Glutamatergic neuron (in vitro differentiated cells): ENCODE data around the gene ZNF444. TPM values are rescaled to one million over a fixed set of nuclear protein-coding genes. Genes with fewer than 3 reads are reported as not detected.

Source experiments
- DNase-seq: peaks from one replicate; pipeline ENCODE4 v3.0.0; 2022
- H3K27ac Mint-ChIP-seq: one replicate; pipeline ENCODE4 v1.8.0; 2020; ENCODE audit warnings: mild to moderate bottlenecking, mixed read lengths, inconsistent platforms; ENCODE audit not compliant: unreplicated experiment
- H3K27me3 Mint-ChIP-seq: one replicate; pipeline ENCODE4 v1.8.0; 2020; ENCODE audit warnings: mild to moderate bottlenecking, moderate library complexity, mixed read lengths, inconsistent platforms; ENCODE audit not compliant: unreplicated experiment
- H3K36me3 Mint-ChIP-seq: one replicate; pipeline ENCODE4 v1.8.0; 2020; ENCODE audit warnings: mild to moderate bottlenecking, mixed read lengths, inconsistent platforms; ENCODE audit not compliant: unreplicated experiment
- H3K4me1 Mint-ChIP-seq: one replicate; pipeline ENCODE4 v1.8.0; 2020; ENCODE audit warnings: mild to moderate bottlenecking, low read depth, mixed read lengths, inconsistent platforms; ENCODE audit not compliant: unreplicated experiment
- H3K4me3 Mint-ChIP-seq: one replicate; pipeline ENCODE4 v1.8.0; 2020; ENCODE audit warnings: mild to moderate bottlenecking, mixed read lengths, inconsistent platforms; ENCODE audit not compliant: unreplicated experiment
- H3K9me3 Mint-ChIP-seq: one replicate; pipeline ENCODE4 v1.8.0; 2020; ENCODE audit warnings: mild to moderate bottlenecking, moderate library complexity, mixed read lengths, inconsistent platforms; ENCODE audit not compliant: unreplicated experiment
- total RNA-seq: library from RNA; stranded (reverse); fragmentation: NEBNext Ultra II Directional; extraction: Animal tissue kit (Norgen Biotek cat#: 25700); gene quantifications from one replicate; pipeline ENCODE4 v1.2.1, GENCODE V29; 2021; ENCODE audit not compliant: unreplicated experiment
- TF ChIP-seq, protein P1 (sequence below): fragments of 200-600 bp; sonication (generic); IDR thresholded peaks from one replicate; pipeline ENCODE4 v1.5.0; 2021; ENCODE audit not compliant: partially characterized antibody, unreplicated experiment

The ZNF444 gene
- total RNA-seq, 1 donor from 2014 or later, result 56.9 TPM

DNA sequence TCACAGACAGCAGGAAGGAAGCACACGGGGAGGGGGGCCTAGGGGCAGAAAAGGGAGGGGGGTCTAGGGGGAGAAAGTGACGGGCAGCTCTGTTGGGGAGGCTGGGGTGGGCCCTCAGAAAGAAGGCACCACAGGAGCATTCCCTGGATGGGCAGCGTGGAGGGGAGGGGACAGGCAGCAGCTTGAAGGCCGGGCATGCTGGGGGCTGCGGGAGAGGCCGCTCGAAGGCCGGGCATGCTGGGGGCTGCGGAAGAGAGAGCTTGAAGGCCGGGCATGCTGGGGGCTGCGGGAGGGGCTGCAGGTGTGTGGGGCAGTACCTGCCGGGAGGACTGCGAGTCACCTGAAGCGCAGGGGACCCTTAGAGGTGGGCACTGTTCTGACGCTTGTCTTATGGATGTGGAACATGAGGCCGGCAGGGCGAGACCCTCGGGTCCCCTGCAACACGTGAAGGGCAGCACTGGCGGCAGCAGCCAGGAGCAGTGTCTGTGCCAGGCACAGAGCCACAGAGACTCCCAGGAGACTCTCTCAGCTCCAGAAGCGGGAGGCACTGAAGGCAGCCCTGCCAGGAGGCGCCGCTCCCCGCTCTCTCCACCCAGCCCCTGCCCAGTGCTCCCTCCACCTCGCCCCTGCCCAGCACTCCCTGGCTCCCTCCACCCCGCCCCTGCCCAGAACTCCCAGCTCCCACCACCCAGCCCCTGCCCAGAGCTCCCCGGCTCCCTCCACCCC, 33.3 kb upstream of the ZNF444 start:
- no peaks in the 10 kb centered on the region for H3K36me3 Mint-ChIP-seq
- no peak for DNase-seq
- peaks cover 7% of the 10 kb centered on the region for H3K9me3 Mint-ChIP-seq
- H3K4me3 Mint-ChIP-seq, result no peak overlapping the region
- H3K4me1 Mint-ChIP-seq, result peaks cover 31% of the 10 kb centered on the region
- H3K27me3 Mint-ChIP-seq, result peaks cover 8% of the 10 kb centered on the region
- no peak overlapping the region for H3K27ac Mint-ChIP-seq
- TF ChIP-seq, protein P1, sequence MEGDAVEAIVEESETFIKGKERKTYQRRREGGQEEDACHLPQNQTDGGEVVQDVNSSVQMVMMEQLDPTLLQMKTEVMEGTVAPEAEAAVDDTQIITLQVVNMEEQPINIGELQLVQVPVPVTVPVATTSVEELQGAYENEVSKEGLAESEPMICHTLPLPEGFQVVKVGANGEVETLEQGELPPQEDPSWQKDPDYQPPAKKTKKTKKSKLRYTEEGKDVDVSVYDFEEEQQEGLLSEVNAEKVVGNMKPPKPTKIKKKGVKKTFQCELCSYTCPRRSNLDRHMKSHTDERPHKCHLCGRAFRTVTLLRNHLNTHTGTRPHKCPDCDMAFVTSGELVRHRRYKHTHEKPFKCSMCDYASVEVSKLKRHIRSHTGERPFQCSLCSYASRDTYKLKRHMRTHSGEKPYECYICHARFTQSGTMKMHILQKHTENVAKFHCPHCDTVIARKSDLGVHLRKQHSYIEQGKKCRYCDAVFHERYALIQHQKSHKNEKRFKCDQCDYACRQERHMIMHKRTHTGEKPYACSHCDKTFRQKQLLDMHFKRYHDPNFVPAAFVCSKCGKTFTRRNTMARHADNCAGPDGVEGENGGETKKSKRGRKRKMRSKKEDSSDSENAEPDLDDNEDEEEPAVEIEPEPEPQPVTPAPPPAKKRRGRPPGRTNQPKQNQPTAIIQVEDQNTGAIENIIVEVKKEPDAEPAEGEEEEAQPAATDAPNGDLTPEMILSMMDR, result no peak

DNA sequence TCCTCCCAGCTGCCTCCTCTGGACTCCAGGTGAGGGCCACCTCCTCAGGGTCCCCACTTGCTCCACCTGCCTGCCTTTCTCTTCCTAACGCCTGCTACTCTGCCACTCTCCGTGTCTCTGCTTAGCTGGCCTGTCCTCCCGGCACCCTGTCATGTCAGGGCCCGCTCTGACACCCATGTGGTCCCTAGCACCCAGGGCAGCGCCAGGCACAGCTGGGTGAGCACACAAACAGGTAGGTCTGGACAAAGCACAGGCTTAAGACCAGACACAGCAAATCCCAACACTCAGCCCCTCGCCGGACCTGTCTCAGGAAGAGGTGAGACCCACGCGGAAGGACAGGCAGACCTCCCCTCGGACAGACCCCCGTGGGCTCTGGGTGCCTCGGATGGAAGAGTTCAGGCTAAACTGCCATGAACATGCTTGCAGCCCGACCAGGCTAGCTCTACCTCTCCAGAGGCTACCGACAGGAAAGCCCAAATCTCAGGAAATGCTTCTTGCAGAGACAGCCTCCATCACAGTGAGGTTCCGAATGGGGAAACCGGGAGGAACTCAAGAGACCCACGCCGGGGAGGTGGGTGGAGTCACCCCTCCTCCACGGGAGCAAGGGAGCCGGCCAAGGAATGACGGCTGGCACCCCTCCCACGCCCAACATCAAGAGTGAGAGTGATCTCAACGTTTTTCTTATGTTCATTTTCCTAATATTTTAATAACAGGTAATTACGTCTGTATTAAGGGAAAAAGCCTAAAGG, 32.5 kb upstream of the ZNF444 start:
- Mint-ChIP-seq H3K27me3 (peaks cover 8% of the 10 kb centered on the region), H3K36me3 (no peaks in the 10 kb centered on the region), H3K4me1 (peaks cover 40% of the 10 kb centered on the region), H3K9me3 (peaks cover 9% of the 10 kb centered on the region), H3K27ac (peak overlapping the region; percentile 72), H3K4me3 (peak overlapping the region; percentile 38)
- no peak for DNase-seq
- TF ChIP-seq, protein P1, result no peak

DNA sequence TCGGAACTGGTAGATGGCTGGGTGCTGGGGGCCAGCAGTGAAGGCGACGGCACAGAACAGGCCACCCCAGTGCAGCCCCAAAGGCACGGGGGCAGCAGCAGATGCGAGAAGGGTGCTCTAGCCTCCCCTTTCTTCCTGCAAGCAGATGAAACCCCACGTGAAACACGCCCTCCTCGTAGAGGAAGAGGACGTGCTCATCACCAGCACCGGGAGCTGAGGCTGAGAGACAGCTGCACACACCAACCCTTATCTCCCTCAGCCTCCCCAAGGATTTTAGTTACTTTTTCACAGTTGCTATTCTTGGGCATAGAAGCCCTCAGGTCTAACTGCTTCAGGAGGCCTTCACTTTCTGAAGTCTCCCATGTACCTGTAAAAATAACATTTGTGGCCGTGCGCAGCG, 31.9 kb upstream of the ZNF444 start:
- Mint-ChIP-seq H3K4me1 (peaks cover 43% of the 10 kb centered on the region), H3K27me3 (peaks cover 13% of the 10 kb centered on the region), H3K4me3 (peak overlapping the region; percentile 38), H3K27ac (peak overlapping the region; percentile 72), H3K9me3 (peaks cover 10% of the 10 kb centered on the region), H3K36me3 (no peaks in the 10 kb centered on the region)
- TF ChIP-seq, protein P1, result no peak
- no peak for DNase-seq

DNA sequence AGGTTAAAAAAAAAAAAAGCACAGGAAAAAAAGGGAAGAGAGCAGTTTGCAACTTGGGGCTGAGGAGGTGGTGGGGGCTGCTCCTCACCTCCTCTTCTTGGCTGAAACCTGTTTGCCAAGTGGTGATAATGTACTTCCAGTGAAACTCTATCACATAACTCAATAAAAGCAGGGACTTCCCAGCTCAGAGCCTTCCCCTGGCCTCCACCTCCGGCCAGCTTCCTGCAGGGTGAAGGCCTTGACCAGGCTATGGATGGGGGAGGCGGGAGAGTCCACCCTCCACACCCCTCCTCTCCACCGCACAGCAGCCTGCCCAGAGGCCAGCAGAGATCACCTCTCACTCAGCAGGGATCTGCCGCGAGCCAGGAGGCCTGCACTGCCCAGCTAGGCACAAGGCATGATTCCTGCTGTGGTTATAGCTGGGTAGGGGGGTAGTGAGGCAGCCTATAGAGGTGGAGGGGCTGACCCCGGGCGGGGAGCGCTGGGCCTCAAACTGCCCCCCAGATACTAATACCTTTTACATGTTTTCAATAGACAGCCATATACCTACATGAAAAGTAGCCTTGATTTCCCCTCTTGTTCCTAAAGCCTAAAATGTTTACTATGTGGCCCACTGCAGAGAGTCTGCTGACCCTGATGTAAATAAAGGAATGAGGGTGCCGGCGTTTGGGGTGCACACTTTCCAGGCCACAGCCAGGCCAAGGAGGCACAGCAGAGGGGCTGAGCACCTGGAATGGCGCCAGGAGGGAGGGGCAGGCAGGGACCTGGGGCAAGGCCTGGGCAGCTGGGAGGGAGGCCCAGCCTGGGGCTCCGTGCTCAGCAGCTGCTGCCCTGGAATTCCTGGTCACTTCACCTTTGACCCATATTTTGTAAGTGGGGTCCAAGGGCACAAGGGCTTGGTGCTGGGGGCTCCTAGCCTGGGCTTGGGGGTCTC, 30.3 kb upstream of the ZNF444 start:
- H3K4me3 Mint-ChIP-seq, result peak overlapping the region; percentile 39
- H3K27ac Mint-ChIP-seq, result peak overlapping the region; percentile 67
- H3K27me3 Mint-ChIP-seq, result peaks cover 11% of the 10 kb centered on the region
- peaks cover 49% of the 10 kb centered on the region for H3K4me1 Mint-ChIP-seq
- H3K9me3 Mint-ChIP-seq, result peaks cover 10% of the 10 kb centered on the region
- TF ChIP-seq, protein P1, result no peak
- DNase-seq, result no peak
- no peaks in the 10 kb centered on the region for H3K36me3 Mint-ChIP-seq
